Liver (tissue), 3 donors: Measurements from ENCODE around the gene WDR90.
A peak's percentile ranks its signal among the peaks of the same experiment; 100 is the strongest.

Experiments used
- CTCF ChIP-seq: fragments of 150-350 bp; IDR thresholded peaks from 2 replicates; pipeline ENCODE4 v1.5.1; 2017; ENCODE audit warnings: improper control_type of control experiment, low read depth, low read length; ENCODE audit not compliant: missing input control
- GABPA ChIP-seq, 2 donors: IDR thresholded peaks in 1 of 2; conservative IDR thresholded peaks in 1 of 2; 2 replicates each; pipeline ENCODE4 v1.6.1; 2016; ENCODE audit warnings: antibody characterized with exemption in 2 of 2, mild to moderate bottlenecking in 1 of 2, moderate library complexity in 1 of 2
- MAX ChIP-seq: IDR thresholded peaks from 2 replicates; pipeline ENCODE4 v1.6.1; 2016; ENCODE audit warnings: antibody characterized with exemption
- NR2F2 ChIP-seq: IDR thresholded peaks from 2 replicates; pipeline ENCODE4 v1.6.1; 2016; ENCODE audit warnings: antibody characterized with exemption
- RAD21 ChIP-seq, 2 donors: IDR thresholded peaks; 2 replicates each; pipeline ENCODE4 v1.6.1; 2016; ENCODE audit warnings: antibody characterized with exemption in 2 of 2, mild to moderate bottlenecking in 2 of 2
- REST ChIP-seq: IDR thresholded peaks from 2 replicates; pipeline ENCODE4 v1.6.1; 2016; ENCODE audit warnings: antibody characterized with exemption, mild to moderate bottlenecking
- SP1 ChIP-seq: IDR thresholded peaks from 2 replicates; pipeline ENCODE4 v1.6.1; 2018; ENCODE audit warnings: antibody characterized with exemption, mild to moderate bottlenecking
- donor health status: healthy.
- donor health status: healthy.

- TF ChIP-seq RAD21 (IDR thresholded peaks at IDR 0.05) (no peak), CTCF (no peak), GABPA (IDR thresholded peaks at IDR 0.05 in 1 of 2, conservative IDR thresholded peaks at IDR 0.05 in 1 of 2) (peak in 1 of 2 donors; percentile 76), REST (no peak), NR2F2 (no peak), MAX (no peak), SP1 (peak; percentile 30)
Observed at GRCh38 chr16:679814-680624, 30.9 kb downstream of the WDR90 start, which contains the start of gene STUB1.
